ENCODE data around the gene RTBDN. TPM values are rescaled to one million over a fixed set of nuclear protein-coding genes. Genes with fewer than 3 reads are reported as not detected.

Gene RTBDN
- total RNA-seq, 1 donor from 2014 or later = 0.21 TPM

GRCh38 chr19:12843999-12844732, 9.8 kb upstream of the RTBDN start:
- Histone ChIP-seq H3K27me3 (ENCODE audit: control insufficient read depth, insufficient read depth, low read length) (peaks cover 37% of the 10 kb centered on the region), H3K4me3 (ENCODE audit: low read depth, low read length) (no peak overlapping the region), H3K36me3 (ENCODE audit: control insufficient read depth, insufficient read depth, low read length) (no peaks in the 10 kb centered on the region)
- no peak for DNase-seq (ENCODE audit: low read depth)
- TF ChIP-seq CTCF (IDR thresholded peaks at IDR 0.05; ENCODE audit: insufficient read depth, low read length, poor library complexity, severe bottlenecking) = no peak

- Histone ChIP-seq H3K36me3 (ENCODE audit: control insufficient read depth, insufficient read depth, low read length) (no peaks in the 10 kb centered on the region), H3K27me3 (ENCODE audit: control insufficient read depth, insufficient read depth, low read length) (peaks cover 46% of the 10 kb centered on the region), H3K4me3 (ENCODE audit: low read depth, low read length) (no peak overlapping the region)
- DNase-seq (ENCODE audit: low read depth) = no peak
- TF ChIP-seq CTCF (IDR thresholded peaks at IDR 0.05; ENCODE audit: insufficient read depth, low read length, poor library complexity, severe bottlenecking) = no peak
Measured at GRCh38 chr19:12843328-12843727, 8.9 kb upstream of the RTBDN start.

GRCh38 chr19:12842511-12842910, 8.1 kb upstream of the RTBDN start:
- Histone ChIP-seq H3K4me3 (ENCODE audit: low read depth, low read length) (no peak overlapping the region), H3K27me3 (ENCODE audit: control insufficient read depth, insufficient read depth, low read length) (peaks cover 51% of the 10 kb centered on the region), H3K36me3 (ENCODE audit: control insufficient read depth, insufficient read depth, low read length) (no peaks in the 10 kb centered on the region)
- no peak for DNase-seq (ENCODE audit: low read depth)
- no peak for TF ChIP-seq CTCF (IDR thresholded peaks at IDR 0.05; ENCODE audit: insufficient read depth, low read length, poor library complexity, severe bottlenecking)

GRCh38 chr19:12841094-12841493, 6.7 kb upstream of the RTBDN start:
- peak overlapping the region; percentile 18 for H3K4me3 ChIP-seq (ENCODE audit: low read depth, low read length)
- TF ChIP-seq CTCF (IDR thresholded peaks at IDR 0.05; ENCODE audit: insufficient read depth, low read length, poor library complexity, severe bottlenecking) = no peak
- no peaks in the 10 kb centered on the region for H3K36me3 ChIP-seq (ENCODE audit: control insufficient read depth, insufficient read depth, low read length)
- H3K27me3 ChIP-seq (ENCODE audit: control insufficient read depth, insufficient read depth, low read length) = peaks cover 56% of the 10 kb centered on the region
- DNase-seq (ENCODE audit: low read depth) = no peak

- H3K4me3 ChIP-seq (ENCODE audit: low read depth, low read length) = peak overlapping the region; percentile 18
- H3K27me3 ChIP-seq (ENCODE audit: control insufficient read depth, insufficient read depth, low read length) = peaks cover 63% of the 10 kb centered on the region
- no peak for DNase-seq (ENCODE audit: low read depth)
- TF ChIP-seq CTCF (IDR thresholded peaks at IDR 0.05; ENCODE audit: insufficient read depth, low read length, poor library complexity, severe bottlenecking) = no peak
- no peaks in the 10 kb centered on the region for H3K36me3 ChIP-seq (ENCODE audit: control insufficient read depth, insufficient read depth, low read length)
Measured at GRCh38 chr19:12840091-12841079, 6.0 kb upstream of the RTBDN start.

Measured in kidney epithelial cell (primary cell).